HCT116 (cell line): Measurements from ENCODE around the gene SCFD2. TPM values are rescaled to one million over a fixed set of nuclear protein-coding genes. Genes with fewer than 3 reads are reported as not detected.

Source experiments
- ATAC-seq: fragments of 200-7000 bp; cut with Tn5 transposase; 2 replicates; pipeline ENCODE4 v1.9.1; 2020; ENCODE audit warnings: mild to moderate bottlenecking, moderate library complexity
- BruUV-seq: library from RNA; stranded (reverse); fragments of 400-500 nt; replicated peaks from 2 replicates; lab custom pipeline; 2021; lab: Mats Ljungman, UMichigan
- CTCF ChIA-PET: fragments of 300-600 bp; sonication (Branson Sonifier 250); formaldehyde crosslinking; loops from one replicate; lab custom pipeline; 2021; ENCODE audit warnings: antibody characterized with exemption; lab: Charles Lee
- POLR2A ChIA-PET: fragments of 300-600, 350-600 bp; sonication (Branson Sonifier 250); formaldehyde crosslinking; loops from one replicate; lab custom pipeline; 2021; ENCODE audit warnings: antibody characterized with exemption; lab: Charles Lee
- RAD21 ChIA-PET, 2 experiments: fragments of 300-600 bp; sonication (Branson Sonifier 250); formaldehyde crosslinking; loops; one replicate each; lab custom pipeline; 2023; ENCODE audit warnings: low total read pairs in 2 of 2; ENCODE audit not compliant: uncharacterized antibody in 2 of 2, unreplicated experiment in 2 of 2, low non-redundant PET in 1 of 2; lab: Charles Lee
- DNase-seq: peaks from one replicate; pipeline ENCODE4 v3.0.0-alpha.2; 2010; ENCODE audit warnings: low read depth, low spot score
- H2AFZ ChIP-seq: fragments of 200-600 bp; shearing (Covaris generic), sonication (generic); 2 replicates; pipeline ENCODE4 v1.6.1; 2017; ENCODE audit warnings: low read depth, mixed run types, mixed read lengths, antibody characterized with exemption, low read length; ENCODE audit not compliant: poor library complexity, severe bottlenecking
- H3K27ac ChIP-seq: 2 replicates; pipeline ENCODE4 v1.5.1; 2012; ENCODE audit warnings: low read depth, low read length
- H3K27me3 ChIP-seq: fragments of 200-600 bp; sonication (generic); 2 replicates; pipeline ENCODE4 v1.6.1; 2016; ENCODE audit warnings: mixed run types, low read length, mixed read lengths; ENCODE audit not compliant: insufficient read depth
- H3K36me3 ChIP-seq, 2 experiments: fragments of 200-500 bp in 1 of 2; fragments of 200-600 bp in 1 of 2; sonication (Bioruptor generic) in 1 of 2; sonication (generic) in 1 of 2; 2 replicates each; pipeline versions ENCODE4 v1.5.1 to v1.6.1; 2014 to 2016; ENCODE audit warnings: low read length in 2 of 2, inconsistent platforms in 1 of 2, mixed read lengths in 1 of 2, mixed run types in 1 of 2; ENCODE audit not compliant: insufficient read depth in 2 of 2, control insufficient read depth in 1 of 2
- H3K4me1 ChIP-seq, 2 experiments: fragments of 200-600 bp in 1 of 2; sonication (generic) in 1 of 2; 2 replicates each; pipeline versions ENCODE4 v1.5.1 to v1.6.1; 2012 to 2017; ENCODE audit warnings: low read length in 2 of 2, inconsistent platforms in 1 of 2, mild to moderate bottlenecking in 1 of 2, mixed read lengths in 1 of 2, mixed run types in 1 of 2, moderate library complexity in 1 of 2; ENCODE audit not compliant: insufficient read depth in 2 of 2, control insufficient read depth in 1 of 2
- H3K4me2 ChIP-seq: fragments of 200-600 bp; sonication (generic); 2 replicates; pipeline ENCODE4 v1.6.1; 2017; ENCODE audit warnings: mixed run types, low read length, mixed read lengths
- H3K4me3 ChIP-seq, 2 experiments: fragments of 200-600 bp in 1 of 2; sonication (generic) in 1 of 2; replicated peaks in 1 of 2; 2 replicates each; pipeline ENCODE4 v1.5.1; 2011 to 2016; ENCODE audit warnings: low read length in 2 of 2, control low read depth in 1 of 2, low read depth in 1 of 2, mild to moderate bottlenecking in 1 of 2, mixed read lengths in 1 of 2, mixed run types in 1 of 2
- H3K79me2 ChIP-seq: fragments of 200-600 bp; sonication (generic); 2 replicates; pipeline ENCODE4 v1.6.1; 2017; ENCODE audit warnings: mild to moderate bottlenecking, mixed run types, low read length, moderate library complexity, mixed read lengths; ENCODE audit not compliant: insufficient read depth
- H3K9ac ChIP-seq: fragments of 200-600 bp; sonication (generic); 2 replicates; pipeline ENCODE4 v1.6.1; 2016; ENCODE audit warnings: low read length, mixed read lengths
- H3K9me2 ChIP-seq: fragments of 200-600 bp; sonication (generic), shearing (Covaris generic); 2 replicates; pipeline ENCODE4 v1.6.1; 2017; ENCODE audit warnings: mixed run types, mild to moderate bottlenecking, moderate library complexity; ENCODE audit not compliant: insufficient read depth
- H3K9me3 ChIP-seq, 2 experiments: fragments of 200-500 bp in 1 of 2; fragments of 200-600 bp in 1 of 2; sonication (Bioruptor generic) in 1 of 2; sonication (generic) in 1 of 2; 2 replicates each; pipeline ENCODE4 v1.6.1; 2014 to 2017; ENCODE audit warnings: low read length in 2 of 2, mixed read lengths in 2 of 2, inconsistent platforms in 1 of 2, low read depth in 1 of 2, mild to moderate bottlenecking in 1 of 2, mixed run types in 1 of 2, moderate library complexity in 1 of 2; ENCODE audit not compliant: control insufficient read depth in 1 of 2, insufficient read depth in 1 of 2
- H4K20me1 ChIP-seq: fragments of 200-600 bp; sonication (generic), shearing (Covaris generic); 2 replicates; pipeline ENCODE4 v1.6.1; 2017; ENCODE audit warnings: mixed run types, mild to moderate bottlenecking, moderate library complexity; ENCODE audit not compliant: insufficient read depth
- ATF3 ChIP-seq: IDR thresholded peaks from 2 replicates; pipeline ENCODE4 v1.6.1; 2012
- CEBPB ChIP-seq: IDR thresholded peaks from 2 replicates; pipeline ENCODE4 v1.6.1; 2012; ENCODE audit warnings: low read depth
- EGR1 ChIP-seq: IDR thresholded peaks from 2 replicates; pipeline ENCODE4 v1.6.1; 2012; ENCODE audit warnings: low read depth
- ELF1 ChIP-seq: IDR thresholded peaks from 2 replicates; pipeline ENCODE4 v1.6.1; 2012; ENCODE audit warnings: low read depth, borderline replicate concordance
- EZH2phosphoT487 ChIP-seq: fragments of 200-600 bp; IDR thresholded peaks from 2 replicates; pipeline ENCODE4 v1.6.1; 2018; ENCODE audit warnings: antibody characterized with exemption, borderline replicate concordance
- JUND ChIP-seq: IDR thresholded peaks from 2 replicates; pipeline ENCODE4 v1.6.1; 2012
- MAX ChIP-seq: IDR thresholded peaks from 2 replicates; pipeline ENCODE4 v1.6.1; 2012
- POLR2AphosphoS5 ChIP-seq: IDR thresholded peaks from 2 replicates; pipeline ENCODE4 v1.6.1; 2011; ENCODE audit warnings: mild to moderate bottlenecking, low read depth, low read length, moderate library complexity
- RAD21 ChIP-seq: IDR thresholded peaks from 2 replicates; pipeline ENCODE4 v1.6.1; 2012; ENCODE audit warnings: low read depth, mild to moderate bottlenecking
- REST ChIP-seq: IDR thresholded peaks from 2 replicates; pipeline ENCODE4 v1.6.1; 2012; ENCODE audit warnings: low read depth
- SIN3A ChIP-seq: IDR thresholded peaks from 2 replicates; pipeline ENCODE4 v1.6.1; 2012; ENCODE audit warnings: low read depth
- SP1 ChIP-seq: IDR thresholded peaks from 2 replicates; pipeline ENCODE4 v1.6.1; 2012; ENCODE audit warnings: low read depth
- SRF ChIP-seq: IDR thresholded peaks from 2 replicates; pipeline ENCODE4 v1.6.1; 2012; ENCODE audit warnings: low read depth
- TCF7L2 ChIP-seq: IDR thresholded peaks from 2 replicates; pipeline ENCODE4 v1.7.0; 2011; ENCODE audit warnings: borderline replicate concordance, inconsistent platforms; ENCODE audit not compliant: insufficient read depth, insufficient read length; ENCODE audit errors: extremely low read depth
- ZFX ChIP-seq: fragments of 450-650 bp; IDR thresholded peaks from 2 replicates; pipeline ENCODE4 v1.6.1; 2017
- ZNF274 ChIP-seq: fragments of 200-500 bp; sonication (Bioruptor generic); IDR thresholded peaks from 2 replicates; pipeline ENCODE4 v1.6.1; 2014; ENCODE audit warnings: mild to moderate bottlenecking, low read depth, low read length, inconsistent platforms
- intact Hi-C: fragments of 100-400 bp; cut with micrococcal nuclease; formaldehyde crosslinking; loops from 2 replicates; pipeline ENCODE4 v1.10.0; 2022
- total RNA-seq: library from RNA; stranded (reverse); gene quantifications from one replicate; pipeline ENCODE4 v1.2.1, GENCODE V29; 2021; ENCODE audit not compliant: unreplicated experiment
- TF ChIP-seq, protein P1 (sequence below), 3 experiments: fragments of 200-600 bp in 1 of 3; sonication (generic) in 1 of 3; IDR thresholded peaks in 2 of 3; conservative IDR thresholded peaks in 1 of 3; 2 replicates each; pipeline ENCODE4 v1.5.1; 2012 to 2017; ENCODE audit warnings: low read depth in 2 of 3, low read length in 2 of 3, antibody characterized with exemption in 1 of 3, borderline replicate concordance in 1 of 3, control low read depth in 1 of 3, mild to moderate bottlenecking in 1 of 3, mixed read lengths in 1 of 3, mixed run types in 1 of 3, moderate library complexity in 1 of 3; ENCODE audit not compliant: insufficient read depth in 1 of 3

SCFD2 gene
- total RNA-seq, 1 experiment from 2014 or later = 13.6 TPM

DNA sequence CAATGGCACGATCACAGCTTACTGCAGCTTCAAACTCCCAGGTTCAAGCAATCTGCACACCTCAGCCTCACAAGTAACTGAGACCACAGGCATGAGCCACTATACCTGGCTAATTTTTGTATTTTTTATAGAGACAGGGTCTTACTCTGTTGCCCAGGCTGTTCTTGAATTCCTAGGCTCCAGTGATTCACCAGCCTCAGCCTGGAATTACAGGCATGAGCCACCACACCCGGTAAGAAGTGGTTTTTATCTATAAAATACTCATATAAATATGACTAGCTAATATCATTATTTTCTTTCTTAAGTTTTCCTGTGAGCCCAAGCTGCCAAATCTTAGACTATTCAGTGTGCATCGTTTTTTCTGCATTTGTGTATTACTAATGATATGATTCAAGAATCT, 4.4 kb downstream of the SCFD2 start:
- no peak overlapping the region for H3K4me3 ChIP-seq
- BruUV-seq = no TSS peak
- no peaks in the 10 kb centered on the region for H3K36me3 ChIP-seq
- H3K9me3 ChIP-seq = no peaks in the 10 kb centered on the region
- no peaks in the 10 kb centered on the region for H3K9me2 ChIP-seq
- ChIA-PET CTCF (no interaction called here), POLR2A (no interaction called here), RAD21 (no interaction called here)
- TF ChIP-seq ELF1 = no peak
- no peak for TF ChIP-seq EGR1
- no peak for TF ChIP-seq CEBPB
- TF ChIP-seq SIN3A = no peak
- no peak for TF ChIP-seq ZFX
- no peak for TF ChIP-seq REST
- TF ChIP-seq JUND = no peak
- TF ChIP-seq EZH2phosphoT487 = no peak
- no peak for TF ChIP-seq TCF7L2
- TF ChIP-seq RAD21 = no peak
- TF ChIP-seq POLR2AphosphoS5 = no peak
- TF ChIP-seq MAX = no peak
- TF ChIP-seq ZNF274 = no peak
- TF ChIP-seq SP1 = no peak
- no peak for TF ChIP-seq SRF
- TF ChIP-seq, protein P1, sequence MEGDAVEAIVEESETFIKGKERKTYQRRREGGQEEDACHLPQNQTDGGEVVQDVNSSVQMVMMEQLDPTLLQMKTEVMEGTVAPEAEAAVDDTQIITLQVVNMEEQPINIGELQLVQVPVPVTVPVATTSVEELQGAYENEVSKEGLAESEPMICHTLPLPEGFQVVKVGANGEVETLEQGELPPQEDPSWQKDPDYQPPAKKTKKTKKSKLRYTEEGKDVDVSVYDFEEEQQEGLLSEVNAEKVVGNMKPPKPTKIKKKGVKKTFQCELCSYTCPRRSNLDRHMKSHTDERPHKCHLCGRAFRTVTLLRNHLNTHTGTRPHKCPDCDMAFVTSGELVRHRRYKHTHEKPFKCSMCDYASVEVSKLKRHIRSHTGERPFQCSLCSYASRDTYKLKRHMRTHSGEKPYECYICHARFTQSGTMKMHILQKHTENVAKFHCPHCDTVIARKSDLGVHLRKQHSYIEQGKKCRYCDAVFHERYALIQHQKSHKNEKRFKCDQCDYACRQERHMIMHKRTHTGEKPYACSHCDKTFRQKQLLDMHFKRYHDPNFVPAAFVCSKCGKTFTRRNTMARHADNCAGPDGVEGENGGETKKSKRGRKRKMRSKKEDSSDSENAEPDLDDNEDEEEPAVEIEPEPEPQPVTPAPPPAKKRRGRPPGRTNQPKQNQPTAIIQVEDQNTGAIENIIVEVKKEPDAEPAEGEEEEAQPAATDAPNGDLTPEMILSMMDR (IDR thresholded peaks at IDR 0.05 in 2 of 3, conservative IDR thresholded peaks at IDR 0.05 in 1 of 3; ENCODE audit: borderline replicate concordance in 1 of 3, insufficient read depth in 1 of 3, low read depth in 2 of 3, low read length in 2 of 3) = no peak
- TF ChIP-seq ATF3 = no peak
- no peak overlapping the region for H3K4me2 ChIP-seq
- ATAC-seq (no peak), DNase-seq (no peak)
- no peaks in the 10 kb centered on the region for H3K27me3 ChIP-seq
- H3K9ac ChIP-seq = no peak overlapping the region
- H3K27ac ChIP-seq = no peak overlapping the region
- H4K20me1 ChIP-seq = 0 out of 2 replicates have a peak, but pooled peaks cover 3% of the 10 kb centered on the region
- peaks cover 5 to 12% of the 10 kb centered on the region in 2 experiments; a peak in 2 of 4 replicates for H3K4me1 ChIP-seq
- H3K79me2 ChIP-seq = peaks cover 85% of the 10 kb centered on the region
- intact Hi-C loops = no loop called here
- no peak overlapping the region for H2AFZ ChIP-seq
